ENCODE results near the gene TOMT.

The TOMT gene, protein sequence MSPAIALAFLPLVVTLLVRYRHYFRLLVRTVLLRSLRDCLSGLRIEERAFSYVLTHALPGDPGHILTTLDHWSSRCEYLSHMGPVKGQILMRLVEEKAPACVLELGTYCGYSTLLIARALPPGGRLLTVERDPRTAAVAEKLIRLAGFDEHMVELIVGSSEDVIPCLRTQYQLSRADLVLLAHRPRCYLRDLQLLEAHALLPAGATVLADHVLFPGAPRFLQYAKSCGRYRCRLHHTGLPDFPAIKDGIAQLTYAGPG

DNA sequence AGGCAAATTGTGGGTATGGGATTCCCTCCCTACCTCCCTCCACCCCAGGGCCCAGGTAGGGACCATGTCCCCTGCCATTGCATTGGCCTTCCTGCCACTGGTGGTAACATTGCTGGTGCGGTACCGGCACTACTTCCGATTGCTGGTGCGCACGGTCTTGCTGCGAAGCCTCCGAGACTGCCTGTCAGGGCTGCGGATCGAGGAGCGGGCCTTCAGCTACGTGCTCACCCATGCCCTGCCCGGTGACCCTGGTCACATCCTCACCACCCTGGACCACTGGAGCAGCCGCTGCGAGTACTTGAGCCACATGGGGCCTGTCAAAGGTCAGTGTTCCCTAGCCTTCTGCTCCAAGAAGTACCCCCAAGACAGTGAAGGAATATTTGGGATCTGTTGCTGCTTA, at the start of gene TOMT:
Gene TOMT, plus strand, starts transcription at position 37 of the 400 bp plus-strand sequence. Its CDS starts 28 bp downstream, at position 65.
- DNase-seq: no peak

DNA sequence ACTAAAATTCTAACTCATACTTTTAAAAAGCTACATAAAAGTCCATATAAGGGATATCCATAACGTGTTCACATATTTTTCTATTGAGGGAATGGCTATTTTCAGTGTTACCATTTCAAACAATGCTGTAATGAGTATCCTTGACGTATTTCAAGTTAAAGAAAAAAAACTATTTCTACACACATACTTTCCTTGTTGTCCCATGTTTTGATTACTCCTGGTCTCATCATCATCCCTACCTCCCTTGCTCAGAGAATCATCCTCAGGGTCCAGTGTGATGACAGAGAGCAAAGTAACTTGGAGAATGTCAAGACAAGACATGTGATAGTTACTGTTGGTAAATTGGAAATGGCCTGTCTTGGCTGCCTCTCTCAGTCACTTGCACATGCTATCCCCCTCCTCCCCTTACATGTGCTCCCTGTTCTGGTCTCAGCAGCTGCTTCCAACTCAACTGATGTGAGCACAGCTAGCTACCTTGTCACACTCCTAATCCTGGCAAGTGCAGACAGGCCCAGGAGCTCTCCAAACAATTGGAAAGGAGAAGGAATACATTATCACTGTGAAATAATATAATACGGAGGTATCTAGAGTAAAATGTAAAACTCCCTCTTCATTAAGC, 47.2 kb upstream of the TOMT start:
- no peak for DNase-seq

DNA sequence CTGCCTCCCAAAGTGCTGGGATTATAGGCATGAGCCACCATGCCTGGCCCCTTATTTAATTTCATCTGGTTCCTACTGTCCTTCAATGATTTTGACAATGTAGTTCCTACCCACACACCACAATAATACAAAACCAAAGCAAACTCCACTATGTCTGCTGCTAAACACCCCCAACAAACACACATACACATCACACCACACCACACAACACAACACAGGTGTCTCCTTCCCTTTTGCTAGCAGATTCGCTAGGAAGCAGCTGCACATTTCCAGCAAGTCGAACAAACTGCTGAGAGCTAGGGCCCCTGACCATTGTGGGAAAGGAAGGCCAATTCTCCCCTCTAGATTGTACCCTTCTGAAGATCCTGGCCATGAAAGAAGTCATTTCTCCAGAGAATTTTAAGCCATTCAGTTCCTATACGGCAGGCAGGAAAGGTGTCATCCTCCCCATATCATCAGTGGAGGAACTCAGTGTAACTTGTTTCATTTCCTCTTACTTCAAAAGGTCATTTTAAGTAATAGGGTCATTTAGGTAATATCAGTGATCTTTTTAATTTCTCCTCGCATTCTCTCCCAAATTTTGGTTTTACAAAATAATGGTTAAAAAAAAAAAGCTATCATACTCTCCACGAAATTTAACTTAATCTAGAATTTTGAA, 43.9 kb upstream of the TOMT start:
- no peak for DNase-seq

DNA sequence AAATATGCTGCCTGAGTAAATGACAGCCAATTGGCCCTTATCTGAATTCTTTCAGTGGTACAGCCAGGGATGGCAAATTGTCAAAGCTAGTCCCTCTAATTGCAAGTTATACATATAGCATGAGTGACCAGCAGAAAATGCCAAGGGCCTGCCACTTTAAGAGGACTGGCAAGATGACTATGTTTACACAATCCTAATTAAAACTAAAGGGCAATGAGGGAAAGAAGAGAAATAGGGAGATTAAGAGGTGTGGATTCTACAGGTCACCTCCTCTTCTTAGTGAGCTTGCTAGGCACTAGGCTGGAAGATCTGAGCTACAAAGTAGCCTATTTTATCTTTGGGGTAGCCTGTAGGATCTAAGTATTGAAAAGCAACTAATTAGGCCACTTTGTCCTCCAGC, 38.9 kb upstream of the TOMT start:
- DNase-seq: no peak

DNA sequence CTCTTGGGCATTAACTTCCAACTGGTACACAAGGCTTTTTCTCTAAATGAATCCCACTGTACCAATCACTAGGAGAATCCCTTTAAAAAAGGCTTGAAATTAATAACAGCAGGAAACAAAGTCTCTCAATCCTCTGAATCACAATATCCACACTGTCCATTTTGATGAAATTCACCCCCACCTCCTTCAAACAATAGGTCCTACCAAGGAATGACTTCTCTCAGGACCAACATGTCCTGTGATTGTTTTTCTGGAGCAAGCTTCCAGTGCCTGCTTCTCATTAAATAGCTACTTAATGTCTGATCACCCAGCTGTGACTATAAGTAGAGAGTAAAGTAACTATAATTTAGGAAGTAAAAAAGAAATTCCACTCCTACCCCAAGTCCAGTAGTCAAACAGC, 38.5 kb upstream of the TOMT start:
- no peak for DNase-seq

DNA sequence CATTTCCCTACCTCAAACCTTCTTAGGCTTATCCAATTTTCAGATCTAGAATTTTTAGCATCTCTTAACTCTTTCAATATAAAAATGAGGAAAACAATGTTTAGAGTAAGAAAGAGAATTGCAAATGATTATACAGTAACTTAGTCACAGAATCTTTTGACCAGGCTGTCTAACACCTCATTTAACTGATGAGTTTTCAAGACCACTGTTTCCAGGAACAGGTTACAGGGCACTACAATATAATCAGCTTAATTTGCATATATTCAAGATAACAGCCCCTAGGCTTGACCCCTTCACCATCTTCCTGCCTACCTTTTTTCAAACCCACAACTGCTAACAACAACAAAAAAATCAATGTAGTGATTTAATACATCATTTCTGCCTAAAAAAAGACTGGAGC, 38.0 kb upstream of the TOMT start:
- DNase-seq: no peak

DNA sequence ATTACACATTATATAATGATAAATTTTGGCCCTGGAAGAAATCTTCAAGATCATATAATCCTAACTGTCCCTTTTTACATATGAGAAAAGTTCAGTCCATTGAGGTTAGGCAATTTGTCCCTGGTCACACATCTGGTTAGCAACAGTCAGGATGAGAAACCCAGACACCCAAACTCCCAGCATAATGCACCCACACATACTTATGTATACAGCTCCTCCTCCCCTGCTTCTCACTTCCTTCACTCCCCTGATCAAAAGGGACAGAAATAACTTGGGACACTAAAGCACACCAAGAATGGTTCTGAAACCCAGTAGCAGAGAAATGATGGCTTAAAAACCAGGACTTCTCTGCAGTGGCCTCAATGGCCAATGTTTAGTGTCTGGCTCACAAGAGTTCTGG, 36.5 kb upstream of the TOMT start:
- DNase-seq: no peak

DNA sequence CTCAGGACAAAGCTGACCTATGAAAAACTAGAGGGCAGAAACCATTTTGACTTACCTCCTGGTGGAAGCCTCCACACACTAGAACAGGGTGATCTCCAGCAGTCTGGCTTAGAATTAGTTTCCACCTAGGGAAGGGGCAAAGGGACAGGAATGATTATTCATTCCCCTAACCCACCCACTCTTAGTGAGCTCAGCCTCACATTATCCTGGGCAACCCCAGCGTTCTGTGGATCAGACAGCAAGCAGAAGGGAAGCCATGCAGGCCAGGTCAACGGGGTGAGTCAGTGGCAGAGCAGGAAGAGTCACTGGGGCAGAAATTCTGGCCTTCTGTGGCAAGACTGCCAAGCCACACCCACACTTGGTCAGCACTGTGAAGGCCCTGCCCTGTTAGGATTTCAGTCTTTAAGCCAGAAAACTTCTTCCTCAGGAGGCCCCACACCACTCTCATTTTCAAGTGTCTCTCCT, 35.9 kb upstream of the TOMT start:
- no peak for DNase-seq

DNA sequence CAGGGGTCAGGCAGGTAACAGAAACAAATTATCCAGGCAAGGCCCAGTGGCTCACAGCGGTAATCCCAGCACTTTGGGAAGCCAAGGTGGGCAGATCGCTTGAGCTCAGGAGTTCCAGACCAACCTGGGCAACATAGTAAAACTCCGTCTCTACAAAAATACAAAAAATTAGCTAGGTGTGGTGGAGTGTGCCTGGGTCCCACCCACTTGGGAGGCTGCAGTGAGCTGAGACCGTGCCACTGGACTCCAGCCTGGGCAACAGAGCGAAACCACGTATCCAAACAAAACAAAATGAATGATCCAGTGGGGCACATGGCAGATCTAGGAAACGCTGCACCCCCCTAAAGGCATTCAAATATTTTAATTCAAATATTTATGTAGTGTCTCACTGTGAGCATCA, 35.2 kb upstream of the TOMT start:
- DNase-seq: no peak

DNA sequence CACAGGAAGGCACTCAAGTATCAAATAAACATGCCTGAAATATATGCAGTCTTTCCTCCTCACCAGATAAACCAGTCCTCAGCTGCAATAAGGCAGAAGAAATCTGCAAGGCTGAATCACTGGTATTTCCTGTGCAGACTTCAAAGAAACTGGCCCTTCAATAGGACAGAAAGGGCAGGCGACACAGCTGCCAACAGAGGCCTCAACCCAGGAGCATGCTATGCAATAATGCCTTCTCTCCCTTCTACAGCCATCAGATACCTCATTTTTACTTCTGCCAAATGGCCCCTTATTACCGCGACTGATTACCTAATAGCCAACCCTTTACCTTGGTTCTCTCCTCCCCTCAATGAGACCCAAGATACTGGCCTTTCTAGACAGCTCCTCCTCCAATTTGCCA, 33.4 kb upstream of the TOMT start:
- DNase-seq: no peak

DNA sequence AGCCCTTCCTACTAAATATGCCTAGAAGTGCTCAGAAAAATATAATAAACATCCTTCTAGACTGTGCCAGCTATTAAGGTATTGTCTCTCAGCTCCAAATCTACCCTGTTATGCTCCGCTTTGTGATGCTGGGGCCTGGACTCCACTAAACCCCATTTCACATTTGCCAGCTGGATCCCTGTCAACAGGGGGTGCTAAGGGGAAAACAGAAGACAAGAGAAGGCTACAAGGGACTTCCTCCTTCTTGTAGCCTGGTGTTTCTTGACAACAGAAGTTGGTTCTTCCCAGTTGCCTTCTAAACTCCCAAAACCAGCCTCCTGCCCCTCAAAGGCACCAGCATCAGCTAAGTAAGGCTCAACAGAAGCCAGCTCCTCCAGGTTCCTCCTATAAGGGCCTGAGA, 30.6 kb upstream of the TOMT start:
- DNase-seq: peak; percentile 37

DNA sequence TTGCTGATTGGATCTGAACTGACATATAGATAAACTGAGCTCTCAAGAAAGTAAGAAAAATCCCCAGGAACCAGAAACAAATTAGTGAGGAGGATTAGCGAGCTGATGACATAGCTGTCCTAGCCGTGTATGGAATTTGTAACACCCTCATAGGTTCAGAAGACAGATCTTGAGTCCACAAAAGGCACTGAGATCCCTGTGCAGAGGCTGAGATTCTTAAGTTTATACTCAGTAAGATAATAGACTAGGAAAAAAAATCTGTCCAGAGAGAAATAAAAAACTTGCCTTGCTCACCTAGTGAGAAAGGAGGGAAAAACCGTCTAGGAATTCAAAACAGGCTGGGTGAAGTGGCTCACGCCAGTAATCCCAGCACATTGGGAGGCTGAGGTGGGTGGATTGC, 30.0 kb upstream of the TOMT start:
- no peak for DNase-seq

DNA sequence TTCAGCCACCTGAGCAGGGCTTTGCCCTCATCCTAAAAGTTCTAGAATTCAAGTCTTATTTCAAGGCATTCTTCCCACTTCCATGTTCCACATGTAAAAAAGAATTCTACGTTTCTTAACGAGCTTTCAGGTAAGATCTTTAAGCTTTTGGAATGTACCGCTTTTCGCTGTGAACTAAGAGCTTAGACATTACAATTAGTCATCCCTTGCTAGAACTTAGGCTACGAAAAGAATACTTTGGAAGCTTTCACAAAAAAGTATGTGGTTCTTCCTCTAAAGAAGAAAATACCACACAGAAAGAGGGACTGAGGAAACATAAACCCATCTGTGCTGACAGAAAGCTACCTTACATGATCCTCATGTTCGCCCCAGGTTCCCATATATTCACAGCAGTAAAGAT, 27.2 kb upstream of the TOMT start:
- DNase-seq: no peak

DNA sequence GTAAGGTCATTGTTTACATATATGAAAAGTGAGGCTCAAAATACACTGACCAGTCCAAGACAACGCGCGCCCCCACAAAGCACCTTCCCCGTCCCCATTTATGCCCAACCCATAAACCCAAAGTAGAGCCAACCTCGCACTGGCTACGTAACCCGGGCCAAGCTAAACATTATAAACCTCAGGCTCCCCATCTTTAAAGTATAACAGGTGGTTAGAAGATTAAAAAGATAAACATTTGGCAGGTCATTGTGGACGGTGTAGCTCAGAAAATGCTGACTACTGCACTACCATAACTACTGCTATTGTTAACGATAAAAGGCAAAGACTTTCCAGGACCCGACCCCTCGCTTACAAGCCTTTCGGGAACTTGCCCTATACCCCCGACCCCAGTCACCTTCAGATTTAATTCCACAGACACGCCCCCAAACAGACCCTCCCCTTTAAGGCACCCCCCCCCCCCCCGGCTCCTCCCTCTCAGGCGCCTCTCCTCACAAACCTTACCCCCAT, 25.9 kb upstream of the TOMT start:
- no peak for DNase-seq

DNA sequence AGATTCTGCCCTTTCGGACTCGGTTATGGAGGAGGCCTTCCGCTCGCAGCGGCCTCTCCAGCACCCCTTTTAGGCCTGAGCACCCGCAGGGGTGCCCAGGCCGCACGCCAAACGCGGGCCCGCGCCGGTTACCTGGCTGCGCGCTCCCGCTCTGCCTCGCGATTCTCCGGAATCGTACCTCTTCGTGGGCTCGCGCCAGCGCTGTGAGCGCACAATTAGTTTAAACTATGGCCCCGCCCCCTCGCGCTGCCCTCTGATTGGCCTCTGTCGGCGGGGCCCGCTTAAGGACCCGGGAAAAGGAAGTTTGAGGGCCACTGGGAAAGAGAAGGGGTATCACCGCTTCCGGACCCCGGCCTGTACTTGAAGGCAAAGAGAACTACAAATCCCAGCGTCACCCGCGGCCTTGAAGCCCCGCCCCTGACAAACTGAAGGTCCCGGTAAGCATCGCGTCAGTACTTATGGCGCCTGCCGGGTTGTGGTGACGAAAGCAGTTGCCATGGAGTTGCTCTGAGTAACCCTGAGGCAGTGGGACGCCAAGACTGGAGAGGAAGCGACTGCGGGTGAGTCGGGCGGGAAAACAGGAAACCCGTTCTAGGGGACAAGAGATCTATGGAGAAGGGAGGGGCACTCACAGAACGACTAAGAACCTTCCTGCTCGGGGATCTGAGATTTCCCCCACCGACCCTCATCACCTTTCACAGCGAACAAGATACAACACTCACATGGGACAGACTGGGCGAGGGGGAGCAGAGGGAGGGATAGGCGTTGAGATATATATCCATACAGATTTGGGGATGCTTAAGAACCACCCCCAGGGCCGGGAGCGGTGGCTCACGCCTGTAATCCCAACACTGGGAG, 25.2 kb upstream of the TOMT start, which contains the start of the genes LRRC51 and NUMA1:
Gene LRRC51, plus strand, starts transcription at position 525 of the 858 bp plus-strand sequence. CDS start 8,234 bp downstream, outside the sequence.
Gene NUMA1, minus strand, starts transcription at position 217 of the 858 bp plus-strand sequence. CDS start 44,599 bp downstream, outside the sequence.
- DNase-seq: peak; percentile 100

DNA sequence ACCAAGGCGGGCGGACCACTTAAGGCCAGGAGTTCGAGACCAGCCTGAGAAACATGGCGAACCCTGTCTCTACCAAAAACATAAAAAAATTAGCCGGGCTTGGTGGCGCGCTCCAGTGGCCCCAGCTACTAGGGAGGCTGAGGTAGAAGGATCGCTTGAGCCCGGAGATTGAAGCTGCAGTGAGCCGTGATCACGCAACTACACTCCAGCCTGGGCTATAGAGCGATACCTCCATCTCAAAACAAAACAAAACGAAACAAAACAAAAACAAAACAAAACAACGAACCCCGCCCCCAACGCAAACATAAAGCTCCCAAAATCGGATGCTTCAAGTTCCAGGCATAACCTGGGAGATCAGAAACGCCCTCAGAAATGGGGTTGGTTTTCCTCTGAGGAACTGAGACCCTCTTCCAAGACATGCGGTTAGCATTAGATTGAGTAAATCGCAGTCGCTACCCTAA, 24.5 kb upstream of the TOMT start:
- no peak for DNase-seq

DNA sequence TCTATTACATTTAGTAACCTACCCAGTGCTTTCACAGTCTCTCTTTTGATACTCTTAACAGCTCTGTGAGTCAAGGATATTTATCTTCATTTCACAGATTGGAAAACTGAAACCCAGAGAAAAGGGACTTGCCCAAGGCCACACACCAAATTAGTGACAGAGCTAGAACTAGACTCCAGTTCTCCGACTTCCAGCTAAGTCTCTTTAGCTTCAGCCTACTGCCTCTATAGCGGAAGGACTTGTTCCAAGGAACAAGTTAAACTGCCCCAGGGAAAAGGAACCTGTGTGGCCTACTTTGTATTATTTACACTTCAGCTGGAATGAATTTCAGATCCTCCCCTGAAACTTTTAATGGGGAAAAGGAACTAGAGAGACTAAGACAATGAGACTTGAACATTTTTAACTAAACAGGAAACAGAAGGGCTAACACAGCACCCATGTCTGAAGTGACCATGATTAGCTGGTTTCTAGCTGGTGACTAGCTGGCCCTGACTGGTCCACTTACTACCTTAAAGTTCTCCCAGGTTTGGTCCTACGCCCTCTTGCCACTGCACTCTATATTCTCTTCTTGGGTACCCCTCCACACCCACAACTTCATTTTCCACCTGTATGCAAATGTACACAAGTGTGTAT, 23.8 kb upstream of the TOMT start:
- no peak for DNase-seq

DNA sequence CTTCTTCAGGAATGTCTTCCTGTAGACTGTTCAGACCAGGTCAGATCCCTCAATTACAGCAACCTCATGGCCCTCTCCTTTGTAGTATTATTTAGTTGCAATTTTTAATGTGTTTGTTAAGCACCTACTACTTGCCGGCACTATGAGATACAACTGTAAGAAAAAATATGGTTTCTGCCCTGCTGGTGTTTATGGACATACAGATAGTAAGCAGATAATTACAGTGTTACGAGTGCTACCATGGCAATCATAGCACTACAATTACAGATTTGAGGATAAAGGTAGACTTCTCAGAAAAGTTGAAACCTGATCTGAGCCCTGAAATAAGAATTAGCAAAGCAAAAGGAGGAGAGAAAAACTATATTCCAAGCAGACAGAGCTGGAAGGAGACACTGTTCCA, 22.3 kb upstream of the TOMT start:
- DNase-seq: no peak

DNA sequence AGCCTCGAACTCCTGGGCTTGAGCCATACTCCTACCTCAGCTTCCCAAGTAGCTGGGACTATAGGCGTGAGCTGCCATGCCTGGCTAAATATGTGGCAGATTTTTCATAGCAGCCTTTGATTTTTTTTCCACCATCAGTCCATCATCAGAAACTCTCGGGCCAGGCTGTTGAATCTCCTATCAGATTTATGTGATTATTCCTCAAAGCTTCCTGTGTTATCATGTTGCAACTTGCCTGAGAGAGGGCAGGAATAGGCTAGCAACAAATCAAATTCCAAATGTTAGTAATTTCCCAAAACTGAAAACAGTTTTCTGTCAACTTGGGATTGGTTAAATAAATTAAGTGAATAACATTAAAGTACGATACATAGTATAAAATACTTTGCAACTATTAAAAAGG, 21.6 kb upstream of the TOMT start:
- DNase-seq: no peak

DNA sequence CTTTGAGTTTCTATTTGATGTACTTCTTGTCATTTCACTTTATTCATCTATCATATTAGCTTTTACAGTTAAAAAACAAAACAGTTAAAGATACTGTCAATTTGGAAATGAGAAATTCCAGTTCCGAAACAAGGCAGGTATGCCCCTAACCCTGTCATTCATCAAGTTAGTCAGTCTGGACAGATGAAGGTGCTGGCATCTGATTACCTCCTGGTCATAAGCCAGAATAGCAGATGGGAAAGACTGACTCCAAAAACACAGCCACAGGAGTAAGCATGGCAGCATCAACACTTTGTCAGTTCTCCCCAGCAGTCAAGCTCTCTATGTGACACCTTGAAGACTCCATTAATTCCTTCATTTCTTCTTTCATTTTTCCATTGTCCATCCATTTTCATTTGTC, 20.8 kb upstream of the TOMT start:
- no peak for DNase-seq

DNA sequence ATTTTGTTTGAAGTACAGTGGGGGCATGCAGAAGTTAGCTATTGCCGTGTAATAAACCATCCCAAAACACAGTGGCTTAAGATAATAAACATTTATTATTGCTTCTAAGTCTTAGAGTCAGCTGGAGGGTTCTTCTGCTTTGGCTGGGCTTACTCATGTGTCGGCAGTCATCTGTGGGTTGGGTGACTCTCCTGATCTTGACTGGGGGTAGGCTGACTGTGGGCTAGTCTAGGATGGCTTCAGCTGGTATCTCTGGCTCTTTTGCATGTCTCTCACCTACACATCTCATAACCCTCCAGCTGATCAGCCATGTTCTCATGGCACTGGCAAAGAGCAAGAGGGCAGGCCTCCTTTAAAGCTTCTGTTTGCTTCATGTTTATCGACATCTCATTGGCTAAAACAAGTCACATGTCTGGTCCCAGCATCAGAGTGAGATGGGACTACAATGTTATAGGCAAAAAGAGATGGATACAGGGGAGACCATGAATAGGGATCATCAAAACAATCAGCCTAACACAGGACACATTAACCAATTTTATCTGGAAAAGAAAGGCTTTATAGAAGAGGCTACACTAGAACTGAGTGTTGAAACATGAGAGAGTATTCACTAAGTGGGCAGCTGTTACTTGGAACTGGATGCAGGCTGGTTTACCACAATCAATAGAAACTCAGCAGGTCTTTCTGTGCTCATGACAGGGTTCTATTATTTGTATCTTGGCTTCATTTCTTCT, 19.9 kb upstream of the TOMT start:
- DNase-seq: no peak
